ENCODE results near the gene MOBP.
"Not testable (repeated sequence)": the region's sequence is repeated elsewhere in the genome, so short reads cannot be mapped to it uniquely, and the experiment has no call there.

MOBP gene

GRCh38 chr3:39453134-39453533 lies 14.3 kb upstream of the MOBP start:
- DNase-seq: no peak

DNA sequence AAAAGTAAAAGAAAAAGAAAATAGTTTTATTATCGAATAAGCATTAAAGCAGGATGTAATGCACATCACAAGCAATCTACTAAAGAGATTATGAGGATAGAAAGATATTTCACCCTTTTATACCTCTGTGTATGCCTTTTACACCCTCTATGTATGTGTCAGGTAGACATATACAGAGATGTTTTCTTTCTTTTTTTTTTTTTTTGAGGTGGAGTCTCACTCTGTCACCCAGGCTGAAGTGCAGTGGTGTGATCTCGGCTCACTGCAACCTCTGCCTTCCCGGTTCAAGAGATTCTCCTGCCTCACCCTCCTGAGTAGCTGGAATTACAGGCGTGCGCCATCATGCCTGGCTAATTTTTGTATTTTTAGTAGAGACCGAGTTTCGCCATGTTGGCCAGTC lies 13.6 kb upstream of the MOBP start:
- DNase-seq: not testable (repeated sequence)

- no peak for DNase-seq
Measured at GRCh38 chr3:39454591-39455217, 12.8 kb upstream of the MOBP start.

DNA sequence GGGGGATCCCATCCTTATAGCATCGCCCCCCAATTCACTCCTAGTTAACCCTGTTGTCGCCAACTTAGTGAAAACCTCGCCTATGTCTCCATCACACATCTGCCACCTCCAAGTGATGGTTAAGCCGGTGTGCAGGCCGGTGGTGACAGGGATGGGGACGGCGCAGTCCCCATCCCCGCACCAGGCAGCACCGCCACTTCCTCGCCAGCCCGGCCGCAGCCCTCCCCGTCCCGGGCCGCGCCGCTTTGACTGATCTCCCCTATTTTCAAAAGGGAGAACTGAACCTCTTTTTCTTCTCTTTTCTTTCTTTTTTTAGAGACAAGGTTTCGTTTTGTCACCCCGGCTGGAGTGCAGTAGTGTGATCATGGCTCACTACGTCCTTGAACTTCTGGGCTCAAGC lies 11.3 kb upstream of the MOBP start:
- no peak for DNase-seq

DNA sequence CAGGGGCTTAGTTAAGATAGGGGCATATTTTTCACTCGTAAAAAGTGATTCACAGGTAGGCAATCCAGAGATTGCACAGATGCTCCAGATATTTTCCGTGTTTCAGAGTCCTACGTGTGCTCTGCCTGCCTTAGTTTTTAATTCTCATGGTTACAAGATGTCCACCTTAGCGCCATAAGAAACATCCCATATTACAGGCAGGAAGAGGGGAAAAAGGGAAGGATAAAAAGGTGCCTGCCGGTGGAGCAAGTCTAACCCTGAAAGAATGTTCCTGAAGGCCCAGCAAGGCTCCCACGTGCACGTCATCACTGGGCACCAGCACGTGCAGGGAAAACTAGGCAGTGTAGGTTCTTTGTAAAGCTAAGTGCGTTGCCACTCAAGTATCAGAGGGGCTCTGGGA lies 10.1 kb upstream of the MOBP start:
- DNase-seq: no peak

- not testable (repeated sequence) for DNase-seq
Measured at GRCh38 chr3:39458579-39458978, 8.9 kb upstream of the MOBP start.

- DNase-seq: no peak
Measured at GRCh38 chr3:39460677-39461076, 6.8 kb upstream of the MOBP start.

- no peak for DNase-seq
Measured at GRCh38 chr3:39463269-39463668, 4.2 kb upstream of the MOBP start.

DNA sequence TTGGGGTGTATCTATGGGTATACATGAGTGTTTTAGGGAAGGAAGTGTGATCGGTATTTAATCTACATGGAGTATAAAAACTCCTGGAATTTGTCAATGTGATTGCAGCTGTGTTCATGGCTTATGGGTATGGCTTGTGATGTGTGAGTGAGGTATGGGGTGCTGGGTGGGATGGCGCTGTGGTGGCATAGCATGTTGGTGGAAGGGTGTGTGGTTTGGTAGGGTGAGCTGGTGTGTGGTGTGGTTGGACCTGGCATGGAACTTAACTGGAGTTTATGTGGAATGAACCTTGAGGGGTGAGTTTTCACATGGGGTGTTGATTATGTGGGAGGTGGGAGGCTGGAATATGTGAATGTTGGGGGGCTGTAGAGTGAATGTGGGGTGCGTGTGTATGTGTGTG lies 492 bp upstream of the MOBP start:
- no peak for DNase-seq

GRCh38 chr3:39468108-39468436 lies 592 bp downstream of the MOBP start:
- DNase-seq: no peak

DNA sequence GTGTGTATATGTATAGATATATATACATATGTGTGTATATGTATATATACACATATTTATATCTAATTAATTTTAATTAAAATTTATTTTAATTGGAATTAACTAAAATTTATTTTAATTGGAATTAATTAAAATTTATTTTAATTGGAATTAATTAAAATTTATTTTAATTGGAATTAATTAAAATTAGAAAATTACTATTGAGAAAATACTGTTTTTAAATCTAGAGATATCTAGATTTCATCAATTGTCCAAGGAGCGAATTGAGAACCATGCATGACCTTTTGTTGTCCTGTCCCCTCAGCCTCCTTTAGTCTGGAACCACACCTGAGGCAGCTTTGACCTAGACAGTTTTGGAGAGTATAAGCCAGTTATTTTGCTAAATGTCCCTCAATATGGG lies 1.8 kb downstream of the MOBP start:
- no peak for DNase-seq

DNA sequence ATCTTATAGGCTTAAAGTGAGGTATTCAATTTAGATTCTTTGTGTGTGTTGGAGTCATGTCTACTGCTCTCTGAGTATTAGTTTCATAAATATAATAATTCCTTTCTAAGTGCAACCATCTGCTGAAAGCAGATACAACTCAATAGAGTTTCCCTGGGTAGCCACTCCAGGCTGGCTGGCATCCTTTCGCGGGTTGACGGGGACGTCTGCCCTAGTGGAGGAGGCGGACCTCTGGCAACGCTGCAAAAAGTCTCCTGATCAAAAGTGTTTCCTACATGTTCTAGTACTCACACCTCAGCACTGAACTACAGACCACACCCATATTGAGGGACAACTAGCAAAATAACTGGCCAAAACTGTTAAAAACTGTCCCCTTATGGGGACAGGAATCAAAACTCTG lies 2.5 kb downstream of the MOBP start:
- DNase-seq: no peak

DNA sequence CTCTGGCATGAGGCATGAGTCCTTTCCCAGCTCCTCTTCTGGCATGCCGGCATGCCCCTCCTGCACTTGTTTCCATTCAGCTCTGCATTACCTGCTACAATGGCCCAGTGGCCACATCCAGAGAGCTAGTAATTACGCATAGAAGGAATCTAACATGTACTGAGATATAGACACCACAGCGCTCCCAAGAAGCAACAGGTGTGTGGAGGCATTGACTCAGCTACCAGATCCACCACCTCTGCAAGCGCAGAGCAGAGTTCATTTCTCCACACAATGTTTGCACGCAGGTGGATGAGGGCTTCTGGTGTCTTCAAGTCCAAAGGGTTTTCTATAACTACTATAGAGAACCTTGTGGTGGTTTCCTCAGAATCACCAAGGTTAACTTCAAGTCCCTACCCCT lies 4.2 kb downstream of the MOBP start:
- no peak for DNase-seq

DNA sequence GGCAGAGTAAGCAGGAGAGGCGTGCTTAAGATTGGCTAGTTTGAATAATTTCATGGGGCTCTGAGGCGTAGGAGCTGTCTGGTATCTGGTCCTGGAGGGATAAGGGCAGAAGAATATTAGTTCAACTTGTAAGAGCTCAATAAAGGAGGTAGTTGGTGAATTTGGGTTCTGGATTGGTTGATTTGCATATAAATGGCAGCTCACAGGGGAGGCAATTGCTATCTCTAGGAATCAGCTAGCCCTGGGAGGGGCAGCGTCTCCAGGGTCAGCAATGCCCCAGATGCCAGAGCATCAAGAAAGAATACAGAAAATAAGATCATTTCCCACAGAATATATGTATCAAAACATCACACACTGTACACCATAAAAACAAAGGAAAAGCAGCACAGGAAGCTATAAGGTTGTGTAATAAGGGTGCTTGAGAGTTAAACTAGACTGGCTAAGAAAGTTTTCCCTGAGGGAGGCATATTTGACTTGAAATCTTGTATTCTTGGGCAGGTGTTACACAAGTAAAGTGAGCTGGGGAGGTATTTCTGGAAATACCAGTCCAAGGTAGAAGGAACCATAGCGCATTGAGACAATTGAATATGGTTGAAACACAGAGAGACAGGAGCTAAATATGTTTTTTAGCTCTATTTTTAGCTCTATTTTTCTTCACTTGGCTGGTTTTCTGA lies 6.1 kb downstream of the MOBP start:
- no peak for DNase-seq

DNA sequence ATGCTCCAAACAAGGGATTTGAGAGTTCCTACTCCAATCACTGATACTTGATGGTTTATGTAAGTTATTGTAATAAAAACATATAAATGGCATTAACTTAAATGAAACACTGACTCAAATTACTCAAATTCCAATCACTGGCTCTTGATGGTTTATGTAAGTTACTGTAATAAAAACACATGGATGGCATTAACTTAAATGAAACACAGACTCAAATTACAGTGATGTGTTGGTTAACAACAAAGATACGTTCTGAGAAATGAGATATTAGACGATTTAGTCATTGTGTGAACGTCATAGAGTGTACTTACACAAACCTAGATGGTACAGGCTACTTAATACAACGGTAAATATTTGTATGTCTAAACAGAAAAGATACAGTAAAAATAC lies 6.6 kb downstream of the MOBP start:
- DNase-seq: no peak

- DNase-seq: no peak
Measured at GRCh38 chr3:39476783-39477182, 9.3 kb downstream of the MOBP start.

DNA sequence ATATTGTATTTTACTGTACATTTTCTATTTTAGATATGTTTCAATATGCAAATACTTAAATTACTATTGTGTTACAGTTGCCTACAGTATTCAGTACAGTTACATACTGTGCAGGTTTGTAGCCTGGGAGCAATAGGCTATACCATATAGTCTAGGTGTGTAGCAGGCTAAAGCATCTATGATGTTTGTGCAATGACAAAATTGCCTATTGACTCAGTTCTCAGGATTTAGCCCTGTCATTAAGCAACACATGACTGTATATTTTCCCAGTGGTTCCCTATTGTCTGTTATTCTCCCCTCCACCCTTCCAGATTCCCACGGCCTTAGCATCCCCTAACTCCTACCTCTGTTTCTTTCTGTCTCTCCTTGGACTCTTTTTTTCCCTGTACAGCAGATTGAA lies 10.7 kb downstream of the MOBP start:
- no peak for DNase-seq

DNA sequence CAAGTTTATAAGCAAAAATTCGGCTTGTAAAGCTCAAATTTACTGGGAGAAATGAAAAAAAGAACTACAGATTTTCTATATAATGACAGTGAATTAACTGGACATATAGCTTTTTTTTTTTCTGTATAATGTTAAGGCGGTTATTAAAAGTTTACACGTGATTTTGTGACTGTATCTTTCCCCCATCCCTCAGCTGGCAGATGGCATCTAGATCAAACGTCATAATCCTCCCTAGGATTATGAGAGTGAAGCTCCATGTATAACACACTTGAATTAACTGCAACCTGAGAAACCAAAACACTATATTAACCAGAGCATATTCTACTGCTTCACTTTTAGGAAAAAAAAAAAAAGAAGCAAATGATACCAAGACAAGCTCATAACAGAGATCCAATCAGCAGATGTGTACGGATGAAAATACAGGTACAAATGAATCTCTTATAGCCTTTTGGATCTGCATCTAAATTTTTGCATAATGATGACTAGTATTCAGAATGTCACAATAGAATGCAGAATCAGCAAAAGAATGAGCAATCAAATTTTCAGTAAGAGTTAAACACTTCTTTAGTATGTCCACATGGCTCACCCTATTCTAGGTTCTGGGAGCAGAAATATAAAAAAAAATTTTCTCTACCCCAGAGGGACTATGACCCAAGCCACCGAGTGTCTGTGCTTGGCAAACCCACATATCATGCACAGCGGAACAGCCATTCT lies 12.4 kb downstream of the MOBP start:
- DNase-seq: no peak

- no peak for DNase-seq
Measured at GRCh38 chr3:39485547-39485946, 18.1 kb downstream of the MOBP start.

DNA sequence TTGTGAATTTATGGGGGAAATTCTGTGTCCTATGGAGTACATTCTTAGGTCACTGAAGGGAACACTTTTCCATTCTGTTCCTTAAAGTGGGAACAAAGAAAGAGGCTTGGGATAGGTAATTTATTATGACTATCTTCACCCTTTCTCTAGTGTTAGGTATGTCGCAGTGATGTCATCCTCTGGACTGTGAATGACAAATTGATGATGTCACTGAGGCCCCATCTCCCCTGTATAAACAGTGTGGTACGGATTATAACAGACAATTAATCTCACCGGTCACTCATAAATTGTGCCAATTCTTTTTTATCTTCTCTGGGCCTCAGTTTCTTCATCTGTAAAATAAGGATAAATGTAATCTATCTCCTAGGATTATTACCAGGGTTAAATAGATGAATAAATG lies 23.5 kb downstream of the MOBP start:
- DNase-seq: no peak

GRCh38 chr3:39491733-39492350 lies 24.4 kb downstream of the MOBP start:
- DNase-seq: no peak

GRCh38 chr3:39494781-39495180 lies 27.3 kb downstream of the MOBP start:
- no peak for DNase-seq

DNA sequence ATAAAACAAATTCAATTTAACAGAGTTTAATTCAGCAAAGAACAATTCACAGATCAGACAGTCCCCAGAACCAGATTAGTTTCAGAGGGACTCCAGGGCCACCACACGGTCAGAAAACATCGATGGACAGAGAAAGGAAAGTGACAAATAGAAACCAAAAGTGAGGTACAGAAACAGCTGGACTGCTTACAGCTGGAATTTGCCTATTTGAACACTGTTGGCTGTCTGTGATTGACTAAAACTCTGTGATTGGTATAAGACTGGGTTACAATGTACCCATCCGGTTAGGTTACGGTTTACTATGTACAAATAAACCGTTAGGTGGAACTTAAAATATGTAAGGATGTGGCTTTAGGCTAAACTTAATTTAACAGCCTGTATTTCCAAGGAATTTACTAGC lies 30.3 kb downstream of the MOBP start:
- DNase-seq: no peak

- DNase-seq: no peak
Measured at GRCh38 chr3:39499651-39500273, 32.3 kb downstream of the MOBP start.
